Choroid plexus epithelial cell (primary cell): ENCODE measurements around the gene B4GALNT3.

Experiments used
- DNase-seq: peaks from one replicate; pipeline ENCODE4 v3.0.0-alpha.2; 2010; ENCODE audit warnings: low read depth
- H3K4me3 ChIP-seq: 2 replicates; pipeline ENCODE4 v1.5.1; 2011; ENCODE audit warnings: low read depth, mild to moderate bottlenecking, control low read depth, low read length, moderate library complexity
- CTCF ChIP-seq: conservative IDR thresholded peaks from 2 replicates; pipeline ENCODE4 v1.5.1; 2011; ENCODE audit warnings: low read depth, mild to moderate bottlenecking, control low read depth, inconsistent platforms, low read length, moderate library complexity

B4GALNT3 gene

GRCh38 chr12:561908-562593 lies 102.3 kb downstream of the B4GALNT3 start:
- TF ChIP-seq CTCF: no peak
- H3K4me3 ChIP-seq: no peak overlapping the region
- no peak for DNase-seq

GRCh38 chr12:562634-563033 lies 102.9 kb downstream of the B4GALNT3 start:
- DNase-seq: no peak
- H3K4me3 ChIP-seq: no peak overlapping the region
- TF ChIP-seq CTCF: no peak

- DNase-seq: peak; percentile 49
- no peak for TF ChIP-seq CTCF
- no peak overlapping the region for H3K4me3 ChIP-seq
These were observed 103.6 kb downstream of the B4GALNT3 start for GRCh38 chr12:563250-563781.

GRCh38 chr12:563787-564298 lies 104.1 kb downstream of the B4GALNT3 start:
- TF ChIP-seq CTCF: no peak
- H3K4me3 ChIP-seq: no peak overlapping the region
- no peak for DNase-seq

GRCh38 chr12:565161-565560 lies 105.4 kb downstream of the B4GALNT3 start:
- no peak overlapping the region for H3K4me3 ChIP-seq
- TF ChIP-seq CTCF: no peak
- DNase-seq: no peak

- TF ChIP-seq CTCF: no peak
- H3K4me3 ChIP-seq: no peak overlapping the region
- no peak for DNase-seq
These were observed 105.9 kb downstream of the B4GALNT3 start for GRCh38 chr12:565589-566105.
